ENCODE results near the gene LRRC1.

The LRRC1 gene

DNA sequence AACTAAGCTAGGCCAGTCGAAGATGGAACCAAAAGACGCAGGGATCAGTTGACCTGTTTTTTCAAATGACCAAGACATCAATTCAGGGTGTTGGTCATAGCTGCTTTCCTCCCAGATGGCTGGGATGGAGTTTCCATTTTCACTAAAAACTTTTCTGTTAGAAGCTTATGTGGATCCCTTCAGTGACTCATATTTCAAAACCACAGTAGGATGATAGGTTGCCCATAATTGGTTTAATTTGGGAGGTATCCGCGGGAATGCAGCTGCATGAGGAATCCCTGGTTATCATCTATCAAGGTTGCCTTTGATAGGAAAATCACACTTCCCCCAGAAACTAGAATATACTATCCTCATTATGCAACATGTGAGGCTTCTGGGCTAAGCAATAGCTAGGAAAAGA lies 165.5 kb downstream of the LRRC1 start:
- Histone ChIP-seq H3K27me3 (ENCODE audit: control insufficient read depth in 3 of 3, insufficient read depth in 3 of 3, low read depth in 1 of 3, low read length in 3 of 3) (peaks cover 0 to 6% (median 0%) of the 10 kb centered on the region in 3 experiments), H3K9ac (ENCODE audit: low read depth, low read length, poor library complexity) (no peak overlapping the region), H3K79me1 (ENCODE audit: low read depth, low read length) (peaks cover 2% of the 10 kb centered on the region), H3K9me3 (replicated peaks in 1 of 2; ENCODE audit: control insufficient read depth in 2 of 2, insufficient read depth in 1 of 2, low read depth in 1 of 2, low read length in 2 of 2) (no peaks in the 10 kb centered on the region), H4K91ac (ENCODE audit: low read depth, low read length, poor library complexity) (no peak overlapping the region), H2BK120ac (ENCODE audit: low read depth, low read length) (no peak overlapping the region), H2AFZ (ENCODE audit: low read length) (no peak overlapping the region), H3K14ac (ENCODE audit: low read length) (no peak overlapping the region), H3K18ac (ENCODE audit: low read length) (no peak overlapping the region), H3K27ac (replicated peaks; ENCODE audit: low read length) (no peak overlapping the region), H2BK12ac (ENCODE audit: low read length) (no peak overlapping the region), H3K4me2 (ENCODE audit: insufficient read depth, low read length, poor library complexity, severe bottlenecking) (no peak overlapping the region), H3K36me3 (replicated peaks in 1 of 2; ENCODE audit: control insufficient read depth in 2 of 2, insufficient read depth in 2 of 2, low read length in 2 of 2) (no peaks in the 10 kb centered on the region), H2BK15ac (ENCODE audit: low read length) (no peak overlapping the region), H3K4ac (ENCODE audit: low read length) (no peak overlapping the region), H2BK5ac (ENCODE audit: low read length) (no peak overlapping the region), H3K4me3 (ENCODE audit: low read length in 2 of 2) (no peak overlapping the region), H3K4me1 (ENCODE audit: control insufficient read depth in 2 of 2, insufficient read depth in 1 of 2, low read depth in 1 of 2, low read length in 2 of 2) (no peaks in the 10 kb centered on the region), H2AK5ac (ENCODE audit: low read depth, low read length) (no peak overlapping the region), H4K8ac (ENCODE audit: low read depth, low read length) (no peak overlapping the region), H3K23ac (ENCODE audit: low read depth, low read length, poor library complexity) (no peak overlapping the region)
- DNase-seq (ENCODE audit: low spot score), result no peak
- WGBS, 2 donors (ENCODE audit: extremely low coverage in 2 of 2, insufficient read length in 2 of 2, insufficient replicate concordance in 1 of 2), result no CpG with 5 or more reads among the region's 4 CpGs

DNA sequence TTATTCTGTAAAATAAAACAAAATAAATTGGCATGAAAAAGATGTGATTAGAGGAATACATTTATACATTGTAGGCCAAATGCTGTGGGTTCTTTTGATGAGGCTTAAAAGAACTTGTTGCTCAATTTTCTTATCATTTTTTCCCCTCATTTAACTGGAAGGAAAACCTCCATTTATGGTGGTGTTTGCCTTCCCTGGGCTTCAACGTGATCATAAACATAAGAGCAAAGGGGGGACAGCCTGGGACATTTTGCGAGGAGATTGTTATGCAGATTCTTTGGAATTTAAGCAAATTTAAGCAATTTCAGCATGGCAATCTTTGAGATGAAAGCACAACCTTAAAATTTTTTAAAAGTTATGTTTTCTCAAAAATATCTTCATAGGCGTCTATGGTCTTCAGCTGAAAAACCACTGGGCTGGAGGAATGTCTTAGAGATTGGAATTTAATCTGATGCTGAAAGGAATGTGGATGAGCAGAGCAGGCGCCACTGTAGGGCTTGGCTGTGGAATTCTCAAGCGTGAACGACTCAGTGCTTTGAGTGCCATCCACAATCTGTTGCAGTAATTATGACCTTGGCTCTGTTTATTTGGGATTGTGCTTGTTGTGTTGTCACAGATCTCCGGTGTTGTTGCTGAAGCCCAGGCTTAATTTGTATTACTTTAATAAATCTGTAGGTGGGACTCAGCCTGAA lies 167.0 kb downstream of the LRRC1 start:
- Histone ChIP-seq H4K8ac (ENCODE audit: low read depth, low read length) (no peak overlapping the region), H3K4me3 (ENCODE audit: low read length in 2 of 2) (no peak overlapping the region), H2BK120ac (ENCODE audit: low read depth, low read length) (no peak overlapping the region), H3K36me3 (replicated peaks in 1 of 2; ENCODE audit: control insufficient read depth in 2 of 2, insufficient read depth in 2 of 2, low read length in 2 of 2) (no peaks in the 10 kb centered on the region), H3K18ac (ENCODE audit: low read length) (no peak overlapping the region), H2AFZ (ENCODE audit: low read length) (no peak overlapping the region), H2BK5ac (ENCODE audit: low read length) (no peak overlapping the region), H3K27me3 (ENCODE audit: control insufficient read depth in 3 of 3, insufficient read depth in 3 of 3, low read depth in 1 of 3, low read length in 3 of 3) (peaks cover 0 to 6% (median 0%) of the 10 kb centered on the region in 3 experiments), H2AK5ac (ENCODE audit: low read depth, low read length) (no peak overlapping the region), H3K4me1 (ENCODE audit: control insufficient read depth in 2 of 2, insufficient read depth in 1 of 2, low read depth in 1 of 2, low read length in 2 of 2) (no peaks in the 10 kb centered on the region), H2BK12ac (ENCODE audit: low read length) (no peak overlapping the region), H2BK15ac (ENCODE audit: low read length) (no peak overlapping the region), H3K4me2 (ENCODE audit: insufficient read depth, low read length, poor library complexity, severe bottlenecking) (no peak overlapping the region), H3K79me1 (ENCODE audit: low read depth, low read length) (no peaks in the 10 kb centered on the region), H4K91ac (ENCODE audit: low read depth, low read length, poor library complexity) (no peak overlapping the region), H3K23ac (ENCODE audit: low read depth, low read length, poor library complexity) (no peak overlapping the region), H3K14ac (ENCODE audit: low read length) (no peak overlapping the region), H3K9me3 (replicated peaks in 1 of 2; ENCODE audit: control insufficient read depth in 2 of 2, insufficient read depth in 1 of 2, low read depth in 1 of 2, low read length in 2 of 2) (no peaks in the 10 kb centered on the region), H3K9ac (ENCODE audit: low read depth, low read length, poor library complexity) (no peak overlapping the region), H3K27ac (replicated peaks; ENCODE audit: low read length) (no peak overlapping the region), H3K4ac (ENCODE audit: low read length) (no peak overlapping the region)
- WGBS, 2 donors (ENCODE audit: extremely low coverage in 2 of 2, insufficient read length in 2 of 2, insufficient replicate concordance in 1 of 2), result no CpG with 5 or more reads among the region's 7 CpGs
- DNase-seq (ENCODE audit: low spot score), result no peak

DNA sequence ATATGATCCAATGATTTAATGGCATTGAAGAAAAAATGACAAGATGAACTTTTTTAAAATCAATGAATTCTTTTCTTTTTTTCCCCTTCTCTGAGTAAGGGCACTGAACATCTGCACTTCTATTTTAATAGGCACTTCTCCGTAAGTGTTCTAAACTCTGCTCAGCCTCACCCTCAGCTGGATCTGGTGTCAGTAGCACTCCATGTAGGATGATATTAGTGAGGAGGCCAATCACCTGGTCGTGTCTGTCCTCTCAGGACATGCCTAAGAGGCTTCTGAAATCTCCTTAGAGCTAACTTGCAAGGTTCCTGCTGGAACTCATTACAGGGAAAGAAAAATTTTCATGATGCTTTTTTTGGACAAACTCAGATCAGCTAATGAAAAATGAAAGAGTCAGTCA lies 167.8 kb downstream of the LRRC1 start:
- Histone ChIP-seq H2BK12ac (ENCODE audit: low read length) (no peak overlapping the region), H3K36me3 (replicated peaks in 1 of 2; ENCODE audit: control insufficient read depth in 2 of 2, insufficient read depth in 2 of 2, low read length in 2 of 2) (no peaks in the 10 kb centered on the region), H3K27me3 (ENCODE audit: control insufficient read depth in 3 of 3, insufficient read depth in 3 of 3, low read depth in 1 of 3, low read length in 3 of 3) (peaks cover 0 to 6% (median 0%) of the 10 kb centered on the region in 3 experiments), H2AFZ (ENCODE audit: low read length) (no peak overlapping the region), H4K91ac (ENCODE audit: low read depth, low read length, poor library complexity) (no peak overlapping the region), H3K4ac (ENCODE audit: low read length) (no peak overlapping the region), H3K9me3 (replicated peaks in 1 of 2; ENCODE audit: control insufficient read depth in 2 of 2, insufficient read depth in 1 of 2, low read depth in 1 of 2, low read length in 2 of 2) (no peaks in the 10 kb centered on the region), H3K18ac (ENCODE audit: low read length) (no peak overlapping the region), H2AK5ac (ENCODE audit: low read depth, low read length) (no peak overlapping the region), H3K23ac (ENCODE audit: low read depth, low read length, poor library complexity) (no peak overlapping the region), H2BK15ac (ENCODE audit: low read length) (no peak overlapping the region), H2BK120ac (ENCODE audit: low read depth, low read length) (no peak overlapping the region), H2BK5ac (ENCODE audit: low read length) (no peak overlapping the region), H3K27ac (replicated peaks; ENCODE audit: low read length) (no peak overlapping the region), H3K9ac (ENCODE audit: low read depth, low read length, poor library complexity) (no peak overlapping the region), H4K8ac (ENCODE audit: low read depth, low read length) (no peak overlapping the region), H3K79me1 (ENCODE audit: low read depth, low read length) (no peaks in the 10 kb centered on the region), H3K4me2 (ENCODE audit: insufficient read depth, low read length, poor library complexity, severe bottlenecking) (no peak overlapping the region), H3K14ac (ENCODE audit: low read length) (no peak overlapping the region), H3K4me3 (ENCODE audit: low read length in 2 of 2) (no peak overlapping the region), H3K4me1 (ENCODE audit: control insufficient read depth in 2 of 2, insufficient read depth in 1 of 2, low read depth in 1 of 2, low read length in 2 of 2) (no peaks in the 10 kb centered on the region)
- no peak for DNase-seq (ENCODE audit: low spot score)
- no CpG with 5 or more reads among the region's 2 CpGs for WGBS, 2 donors (ENCODE audit: extremely low coverage in 2 of 2, insufficient read length in 2 of 2, insufficient replicate concordance in 1 of 2)

DNA sequence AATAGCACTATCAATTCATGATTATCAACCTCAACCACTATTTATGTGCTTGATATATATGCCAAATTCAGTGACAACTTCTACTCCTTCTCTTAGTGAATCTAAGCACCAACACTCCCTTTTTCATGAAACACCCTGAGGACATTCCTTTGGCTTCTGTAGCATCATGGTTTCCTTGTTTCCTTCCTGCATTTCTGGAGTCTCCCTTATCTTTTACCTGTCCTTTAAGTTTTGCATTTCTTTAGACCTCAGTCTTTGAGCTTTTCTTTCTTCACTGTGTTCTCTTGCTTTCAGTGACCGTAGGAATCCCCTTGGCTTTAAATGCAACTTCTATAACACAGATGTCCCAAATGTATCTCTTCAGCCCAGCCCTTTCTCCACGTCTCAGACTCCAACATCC lies 172.6 kb downstream of the LRRC1 start:
- no peak overlapping the region for H3K27ac ChIP-seq (replicated peaks; ENCODE audit: low read length)
- H2BK120ac ChIP-seq (ENCODE audit: low read depth, low read length), result no peak overlapping the region
- H3K14ac ChIP-seq (ENCODE audit: low read length), result no peak overlapping the region
- H2BK15ac ChIP-seq (ENCODE audit: low read length), result no peak overlapping the region
- H2BK5ac ChIP-seq (ENCODE audit: low read length), result no peak overlapping the region
- no peak for DNase-seq (ENCODE audit: low spot score)
- no peak overlapping the region for H2AFZ ChIP-seq (ENCODE audit: low read length)
- no peak overlapping the region for H4K91ac ChIP-seq (ENCODE audit: low read depth, low read length, poor library complexity)
- H3K79me1 ChIP-seq (ENCODE audit: low read depth, low read length), result no peaks in the 10 kb centered on the region
- no peak overlapping the region for H3K4me2 ChIP-seq (ENCODE audit: insufficient read depth, low read length, poor library complexity, severe bottlenecking)
- no peak overlapping the region for H3K18ac ChIP-seq (ENCODE audit: low read length)
- no peaks in the 10 kb centered on the region for H3K36me3 ChIP-seq (replicated peaks in 1 of 2; ENCODE audit: control insufficient read depth in 2 of 2, insufficient read depth in 2 of 2, low read length in 2 of 2)
- no peak overlapping the region for H3K4ac ChIP-seq (ENCODE audit: low read length)
- no peak overlapping the region for H3K9ac ChIP-seq (ENCODE audit: low read depth, low read length, poor library complexity)
- no peaks in the 10 kb centered on the region for H3K9me3 ChIP-seq (replicated peaks in 1 of 2; ENCODE audit: control insufficient read depth in 2 of 2, insufficient read depth in 1 of 2, low read depth in 1 of 2, low read length in 2 of 2)
- H3K23ac ChIP-seq (ENCODE audit: low read depth, low read length, poor library complexity), result no peak overlapping the region
- H3K4me1 ChIP-seq (ENCODE audit: control insufficient read depth in 2 of 2, insufficient read depth in 1 of 2, low read depth in 1 of 2, low read length in 2 of 2), result no peaks in the 10 kb centered on the region
- no CpG with 5 or more reads among the region's 2 CpGs for WGBS, 2 donors (ENCODE audit: extremely low coverage in 2 of 2, insufficient read length in 2 of 2, insufficient replicate concordance in 1 of 2)
- H3K4me3 ChIP-seq (ENCODE audit: low read length in 2 of 2), result no peak overlapping the region
- no peak overlapping the region for H2AK5ac ChIP-seq (ENCODE audit: low read depth, low read length)
- H2BK12ac ChIP-seq (ENCODE audit: low read length), result no peak overlapping the region
- H3K27me3 ChIP-seq (ENCODE audit: control insufficient read depth in 3 of 3, insufficient read depth in 3 of 3, low read depth in 1 of 3, low read length in 3 of 3), result no peaks in the 10 kb centered on the region
- no peak overlapping the region for H4K8ac ChIP-seq (ENCODE audit: low read depth, low read length)
